Motor neuron (in vitro differentiated cells): ENCODE data around the gene ASB7. TPM values are rescaled to one million over a fixed set of nuclear protein-coding genes. Genes with fewer than 3 reads are reported as not detected.

Source experiments
- ATAC-seq, 8 experiments: fragments of 200-7000 bp; cut with Tn5 transposase; replicated peaks in 6 of 8; 2 replicates each; pipeline ENCODE4 v1.8.0; 2021; ENCODE audit warnings: mild to moderate bottlenecking in 8 of 8, moderate library complexity in 8 of 8
- H3K27ac ChIP-seq, 2 donors: fragments of 250-450 bp; sonication (Bioruptor Pico); 2 replicates each; pipeline ENCODE4 v1.9.0; 2021; ENCODE audit warnings: antibody characterized with exemption in 2 of 2, mild to moderate bottlenecking in 2 of 2, moderate library complexity in 1 of 2
- H3K4me1 ChIP-seq, 2 donors: fragments of 250-450 bp; sonication (Bioruptor Pico); replicated peaks in 1 of 2; 2 replicates each; pipeline ENCODE4 v1.6.1; 2021; ENCODE audit warnings: antibody characterized with exemption in 2 of 2, mild to moderate bottlenecking in 2 of 2, moderate library complexity in 1 of 2
- H3K4me3 ChIP-seq, 5 donors: fragments of 250-450 bp; sonication (Bioruptor Pico); 2 replicates each; pipeline ENCODE4 v1.9.0; 2021; ENCODE audit warnings: antibody characterized with exemption in 5 of 5, mild to moderate bottlenecking in 5 of 5, moderate library complexity in 4 of 5
- WGBS, 10 experiments: fragments of 450-650 bp; shearing (Covaris generic); methylation state at CpG; one replicate each; pipeline ENCODE4 v1.0.0; 2022; 5-methylcytosine and 5-hydroxymethylcytosine counted together
- in situ Hi-C, 9 experiments: fragments of 400-800 bp; cut with MboI; loops; one replicate each; pipeline ENCODE4 v1.15.0; 2021; ENCODE audit warnings: low sequenced_read_pairs in 9 of 9, low pct_unique_long_range_greater_than_20kb in 2 of 9; ENCODE audit not compliant: unreplicated experiment in 9 of 9
- total RNA-seq, 8 experiments: library from RNA; unstranded; fragments of 300-600 nt; gene quantifications; 2 replicates each; pipeline versions ENCODE4 v1.2.3 to v1.2.4, GENCODE V29; 2022

The ASB7 gene
- total RNA-seq, 8 experiments from 2014 or later, result 6.7 to 17.9 (median 10.6) TPM

DNA sequence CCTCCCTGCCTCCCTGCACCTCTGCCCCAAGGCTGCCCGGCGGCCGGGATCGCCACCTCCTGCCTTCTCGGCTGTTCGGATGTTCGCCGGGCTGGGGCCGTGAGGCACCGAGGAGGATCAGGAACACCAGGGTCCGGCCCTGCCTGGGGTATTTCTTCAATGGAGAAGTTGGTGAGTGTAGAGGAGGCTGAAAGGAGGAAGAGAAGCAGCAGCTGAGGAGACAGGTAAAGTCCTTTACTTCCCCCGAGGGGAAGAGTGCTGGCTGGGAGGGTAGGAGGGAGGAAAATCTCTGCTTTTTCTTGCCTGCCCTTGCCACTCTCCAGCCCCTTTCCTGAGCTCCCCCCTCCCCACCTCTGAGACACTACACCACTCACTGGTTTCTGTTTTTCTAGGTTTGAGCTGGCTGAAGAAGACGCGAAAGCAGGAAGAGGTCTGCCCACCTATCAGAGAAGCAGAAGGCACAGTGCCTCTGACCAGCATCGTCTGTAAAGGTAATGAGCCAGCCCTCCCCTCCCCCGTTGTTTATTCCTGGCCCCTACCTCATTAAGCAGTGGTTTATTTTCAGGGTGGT, 519 bp downstream of the ASB7 start:
- in situ Hi-C loops, result loop anchor here in 3 of 9 experiments (25.0 kb wide), 1 partner anchor 659 kb away; the partner anchor contains the start of gene CHSY1 (in 3 of the 3)
- Histone ChIP-seq H3K27ac (peak overlapping the region; percentile 6 to 62), H3K4me1 (peaks cover 2 to 4% of the 10 kb centered on the region in 2 donors), H3K4me3 (peak overlapping the region; percentile 64 to 78 (median 75))
- WGBS, 10 experiments, result 0% methylated on average over 1 to 2 of the region's 16 CpGs; no CpG with 5 or more reads in 8 of the 10 experiments
- ATAC-seq, result peak in 3 of 8 experiments; percentile 3 to 6 (median 5)

DNA sequence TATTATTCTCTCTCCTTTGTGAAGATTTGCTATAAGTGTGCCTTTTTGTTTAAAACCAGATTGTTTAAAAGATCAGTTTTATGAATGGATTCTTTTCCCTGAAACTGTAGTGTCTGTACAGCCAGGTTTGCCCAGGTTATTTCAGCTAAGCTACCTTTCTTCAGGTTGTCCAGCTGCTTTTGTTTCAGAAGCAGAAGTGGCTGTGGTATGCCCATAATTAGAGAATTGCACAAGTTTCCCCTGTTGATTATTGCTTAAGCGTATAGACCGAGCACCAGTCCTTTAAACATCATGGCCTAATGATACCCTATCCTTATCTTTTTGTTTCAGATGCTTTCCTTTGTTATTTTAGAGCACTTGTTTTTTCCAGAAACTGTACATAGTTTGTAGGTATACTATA, 10.2 kb downstream of the ASB7 start:
- in situ Hi-C loops, result loop anchor here in 3 of 9 experiments (25.0 kb wide), 1 partner anchor 650 kb away; the partner anchor contains the start of gene CHSY1 (in 3 of the 3)
- H3K27ac ChIP-seq, result no peak overlapping the region
- no peak for ATAC-seq
- H3K4me3 ChIP-seq, result no peak overlapping the region
- 86 to 100% (median 100%) methylated on average over 2 of the region's 2 CpGs; no CpG with 5 or more reads in 3 of the 10 experiments for WGBS, 10 experiments
- no peaks in the 10 kb centered on the region for H3K4me1 ChIP-seq

DNA sequence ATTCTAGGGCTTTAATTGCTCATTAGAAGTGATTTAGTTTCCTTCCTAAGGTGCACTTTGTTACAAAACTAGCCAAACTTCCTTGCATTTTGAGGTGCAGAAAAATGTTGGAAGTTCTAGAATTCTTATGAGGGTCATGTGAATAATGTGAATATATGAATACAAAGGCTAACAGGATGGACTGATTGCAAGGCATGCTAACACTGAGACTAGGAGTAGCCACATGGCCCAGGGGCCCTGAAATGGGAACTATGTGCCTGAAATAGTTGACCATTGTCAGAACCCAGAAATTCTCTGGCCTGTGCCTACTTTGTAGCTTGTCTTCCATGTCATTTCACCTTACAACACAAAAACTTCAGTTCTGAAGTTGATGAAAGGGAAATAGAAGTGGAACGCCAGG, 10.8 kb downstream of the ASB7 start:
- Histone ChIP-seq H3K4me1 (no peaks in the 10 kb centered on the region), H3K27ac (no peak overlapping the region), H3K4me3 (no peak overlapping the region)
- in situ Hi-C loops, result loop anchor here in 3 of 9 experiments (25.0 kb wide), 1 partner anchor 649 kb away; the partner anchor contains the start of gene CHSY1 (in 3 of the 3)
- ATAC-seq, result peak in 2 of 8 experiments; percentile 63 to 69
- WGBS, 10 experiments, result 80 to 100% (median 100%) methylated on average over 1 of the region's 1 CpG; no CpG with 5 or more reads in 1 of the 10 experiments

DNA sequence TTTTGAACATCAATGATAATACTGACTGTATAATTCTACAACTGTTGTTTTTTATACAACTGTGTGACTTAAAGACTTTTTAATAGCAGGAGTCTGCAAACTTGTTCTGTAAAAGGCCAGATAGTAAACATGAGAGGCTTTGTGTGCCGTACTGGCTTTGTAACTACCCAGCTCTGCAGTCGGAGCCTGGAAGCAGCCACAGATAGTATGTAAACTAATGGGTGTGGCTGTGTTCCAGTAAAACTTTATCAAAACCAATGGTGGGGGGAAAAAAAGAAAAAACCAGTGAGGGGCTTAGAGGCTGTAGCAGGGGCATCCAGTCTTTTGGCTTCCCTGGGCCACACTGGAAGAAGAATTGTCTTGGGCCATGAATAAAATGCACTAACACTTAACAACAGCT, 11.9 kb downstream of the ASB7 start:
- ATAC-seq, result peak in 1 of 8 experiments; percentile 57
- 32 to 100% (median 93%) methylated on average over 1 to 2 of the region's 2 CpGs; no CpG with 5 or more reads in 1 of the 10 experiments for WGBS, 10 experiments
- in situ Hi-C loops, result loop anchor here in 3 of 9 experiments (25.0 kb wide), 1 partner anchor 648 kb away; the partner anchor contains the start of gene CHSY1 (in 3 of the 3)
- no peak overlapping the region for H3K4me3 ChIP-seq
- H3K27ac ChIP-seq, result no peak overlapping the region
- H3K4me1 ChIP-seq, result no peaks in the 10 kb centered on the region

DNA sequence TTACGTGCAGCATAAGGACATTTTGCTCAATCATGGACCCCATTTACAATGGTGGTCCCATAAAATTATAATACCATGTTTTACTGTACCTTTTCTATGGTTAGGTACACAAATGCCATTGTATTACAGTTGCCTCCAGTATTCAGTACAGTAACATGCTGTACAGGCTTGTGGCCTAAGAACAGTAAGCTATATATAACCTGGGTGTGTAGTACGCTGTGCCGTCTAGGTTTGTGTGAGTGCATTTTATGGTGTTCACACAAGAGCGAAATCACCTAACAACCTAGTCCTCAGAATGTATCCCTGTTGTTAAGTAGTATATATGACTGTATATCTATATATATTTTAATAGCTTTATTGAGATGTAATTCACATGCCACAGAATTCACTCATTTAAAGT, 12.5 kb downstream of the ASB7 start:
- no peak overlapping the region for H3K4me3 ChIP-seq
- in situ Hi-C loops, result loop anchor here in 3 of 9 experiments (25.0 kb wide), 1 partner anchor 647 kb away; the partner anchor contains the start of gene CHSY1 (in 3 of the 3)
- no peaks in the 10 kb centered on the region for H3K4me1 ChIP-seq
- H3K27ac ChIP-seq, result no peak overlapping the region
- WGBS, 10 experiments, result 86 to 100% (median 97%) methylated on average over 1 to 4 of the region's 4 CpGs; no CpG with 5 or more reads in 1 of the 10 experiments
- ATAC-seq, result peak in 1 of 8 experiments; percentile 40

DNA sequence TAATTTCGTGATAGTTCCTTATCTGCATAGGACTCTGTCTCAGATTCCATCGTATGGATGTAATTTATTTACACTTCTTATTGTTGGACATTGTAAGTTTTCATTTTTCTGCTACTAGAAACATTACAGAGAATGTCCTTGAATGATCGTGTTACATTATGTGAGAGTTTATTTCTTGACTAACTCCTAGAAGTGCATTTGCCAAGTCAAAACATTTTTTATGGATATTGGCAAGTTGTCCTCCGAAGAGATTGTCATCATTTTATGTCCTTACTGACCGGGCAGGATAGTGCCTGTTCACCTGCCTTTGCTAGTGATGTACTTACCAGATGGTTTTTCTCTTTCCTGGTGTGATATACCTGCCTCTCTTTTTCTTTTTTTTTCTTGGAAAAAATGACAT, 13.4 kb downstream of the ASB7 start:
- in situ Hi-C loops, result loop anchor here in 3 of 9 experiments (25.0 kb wide), 1 partner anchor 646 kb away; the partner anchor contains the start of gene CHSY1 (in 3 of the 3)
- no peak for ATAC-seq
- 41 to 100% (median 73%) methylated on average over 1 to 5 of the region's 5 CpGs for WGBS, 10 experiments
- Histone ChIP-seq H3K27ac (no peak overlapping the region), H3K4me3 (no peak overlapping the region), H3K4me1 (no peaks in the 10 kb centered on the region)

DNA sequence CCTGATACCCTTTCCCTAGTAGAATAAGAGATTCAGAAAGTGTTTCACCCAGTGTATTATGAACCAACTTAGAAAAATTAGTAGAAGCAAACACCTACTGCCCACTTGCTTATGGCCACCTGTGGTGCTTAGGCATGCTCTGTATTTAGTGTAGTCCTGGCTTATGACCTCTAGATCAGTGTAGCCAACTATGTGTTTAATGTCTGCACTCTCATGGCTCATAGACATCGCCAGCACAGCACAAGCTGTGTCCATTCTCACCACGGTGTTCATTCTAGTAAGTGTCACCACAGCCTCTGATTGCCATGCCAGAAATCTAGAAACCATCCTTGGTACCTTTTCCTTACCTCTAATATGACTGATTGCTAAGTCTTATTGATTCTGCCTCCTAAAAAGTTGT, 14.3 kb downstream of the ASB7 start:
- no peak overlapping the region for H3K27ac ChIP-seq
- H3K4me1 ChIP-seq, result no peaks in the 10 kb centered on the region
- no peak for ATAC-seq
- WGBS, 10 experiments, result 81 to 100% (median 100%) methylated on average over 1 to 2 of the region's 2 CpGs; no CpG with 5 or more reads in 7 of the 10 experiments
- in situ Hi-C loops, result loop anchor here in 3 of 9 experiments (25.0 kb wide), 1 partner anchor 646 kb away; the partner anchor contains the start of gene CHSY1 (in 3 of the 3)
- no peak overlapping the region for H3K4me3 ChIP-seq

DNA sequence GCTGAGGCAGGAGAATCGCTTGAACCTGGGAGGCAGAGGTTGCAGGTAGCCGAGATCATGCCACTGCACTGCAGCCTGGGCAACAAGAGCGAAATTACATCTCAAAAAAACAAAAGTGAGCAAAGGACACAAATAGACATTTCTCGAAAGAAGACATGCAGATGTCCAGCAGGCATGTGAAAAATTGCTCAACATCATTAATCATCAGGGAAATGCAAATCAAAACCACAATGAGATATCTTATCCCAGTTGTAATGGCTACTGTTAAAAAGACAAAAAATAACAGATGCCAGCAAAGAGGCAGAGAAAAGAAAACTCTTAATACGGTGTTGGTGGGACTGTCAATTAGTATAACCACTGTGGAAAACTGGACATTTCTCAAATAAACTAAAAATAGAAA, 20.9 kb downstream of the ASB7 start:
- Histone ChIP-seq H3K27ac (no peak overlapping the region), H3K4me1 (no peaks in the 10 kb centered on the region), H3K4me3 (no peak overlapping the region)
- ATAC-seq, result peak in 2 of 8 experiments; percentile 90 to 91
- in situ Hi-C loops, result loop anchor here in 3 of 9 experiments (10.0 to 25.0 kb wide), 2 partner anchors 252 to 639 kb away; partner anchors contain the start of genes CHSY1 (in 3 of the 3) and ALDH1A3 (in 1 of the 3)
- 41 to 100% (median 87%) methylated on average over 1 to 5 of the region's 5 CpGs for WGBS, 10 experiments

DNA sequence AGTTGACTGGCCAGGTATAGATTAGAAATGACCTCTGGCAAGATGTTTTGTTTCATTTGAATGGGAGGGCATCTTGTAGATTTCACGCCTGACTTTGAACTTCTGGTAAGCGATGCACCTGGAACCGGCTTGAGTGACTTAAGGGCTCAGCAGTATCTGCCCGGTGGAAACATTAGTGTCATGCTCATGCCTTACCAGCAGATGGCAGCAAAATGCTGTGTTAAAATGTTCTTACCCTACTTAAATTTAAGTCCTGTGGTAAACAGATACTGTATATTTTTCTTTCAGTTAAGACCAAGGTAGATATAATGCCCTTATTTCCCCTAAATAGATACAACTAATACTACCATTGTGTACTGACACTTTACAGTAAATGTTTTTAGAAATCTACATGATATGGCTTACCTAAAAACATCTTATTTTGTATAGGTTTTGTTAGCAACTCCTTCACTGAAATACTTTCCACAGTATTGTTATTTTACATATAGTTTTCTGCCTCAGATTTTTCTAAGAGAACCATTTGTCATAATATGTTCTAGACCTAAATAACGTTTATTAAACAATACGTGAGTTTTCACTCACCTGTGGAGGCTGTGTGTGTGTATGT, 25.5 kb downstream of the ASB7 start:
- peak; percentile 59 to 83 (median 68) for ATAC-seq
- 6 to 71% (median 22%) methylated on average over 1 to 6 of the region's 6 CpGs for WGBS, 10 experiments
- no peak overlapping the region for H3K4me3 ChIP-seq
- in situ Hi-C loops, result loop anchor here in 5 of 9 experiments (10.0 to 25.0 kb wide), 4 partner anchors 247 to 634 kb away; partner anchors contain the start of genes ALDH1A3 (in 2 of the 5) and CHSY1 (in 2 of the 5)
- no peak overlapping the region for H3K27ac ChIP-seq
- H3K4me1 ChIP-seq, result no peaks in the 10 kb centered on the region

DNA sequence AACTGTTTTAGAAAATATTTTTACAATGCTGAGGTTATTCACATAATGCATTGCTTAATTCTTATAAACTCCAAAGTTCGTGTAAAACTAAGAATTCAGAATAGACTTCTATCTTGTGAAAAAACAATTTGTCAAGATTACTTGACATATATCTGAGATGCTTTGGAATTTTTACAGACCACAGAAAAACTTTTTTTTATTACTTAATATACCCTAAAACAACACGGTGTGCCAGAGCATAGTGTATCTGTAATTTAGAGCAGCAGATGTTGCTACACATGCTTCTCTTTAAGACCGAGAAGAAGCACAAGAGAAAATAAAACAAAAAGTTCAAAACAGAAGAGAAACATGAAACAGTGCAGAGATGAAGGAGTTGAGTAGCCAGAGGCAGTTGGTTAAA, 26.4 kb downstream of the ASB7 start:
- ATAC-seq, result no peak
- no peak overlapping the region for H3K27ac ChIP-seq
- in situ Hi-C loops, result loop anchor here in 5 of 9 experiments (10.0 to 25.0 kb wide), 4 partner anchors 246 to 634 kb away; partner anchors contain the start of genes ALDH1A3 (in 2 of the 5) and CHSY1 (in 2 of the 5)
- H3K4me1 ChIP-seq, result no peaks in the 10 kb centered on the region
- H3K4me3 ChIP-seq, result no peak overlapping the region
- WGBS, 10 experiments, result 11 to 100% (median 83%) methylated on average over 1 to 3 of the region's 3 CpGs; no CpG with 5 or more reads in 1 of the 10 experiments

DNA sequence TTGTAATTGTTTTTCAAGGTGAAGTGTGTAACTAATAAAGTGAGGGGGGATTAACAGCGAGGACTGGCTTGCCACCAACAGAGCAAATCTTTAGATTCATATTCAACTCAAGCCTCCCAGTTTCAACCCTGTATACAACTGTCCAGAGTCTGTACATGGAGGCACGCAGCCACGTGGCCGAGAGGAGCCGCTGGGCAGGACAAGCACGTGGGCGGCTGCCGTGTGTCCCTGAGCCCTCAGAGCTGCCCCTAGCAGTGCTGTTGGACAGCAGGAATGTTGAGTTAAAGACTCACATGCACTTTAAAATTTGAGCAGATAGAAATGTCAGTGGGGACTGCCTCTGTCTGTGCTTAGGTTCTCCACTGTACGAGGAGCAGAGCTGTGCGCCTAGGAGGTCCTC, 29.4 kb downstream of the ASB7 start:
- WGBS, 10 experiments, result 83 to 100% (median 89%) methylated on average over 1 to 9 of the region's 10 CpGs; no CpG with 5 or more reads in 1 of the 10 experiments
- in situ Hi-C loops, result loop anchor here in 5 of 9 experiments (25.0 kb wide), 3 partner anchors 255 to 630 kb away; partner anchors contain the start of genes CHSY1 (in 2 of the 5) and ALDH1A3 (in 1 of the 5)
- no peak for ATAC-seq
- Histone ChIP-seq H3K27ac (no peak overlapping the region), H3K4me1 (no peaks in the 10 kb centered on the region), H3K4me3 (no peak overlapping the region)

DNA sequence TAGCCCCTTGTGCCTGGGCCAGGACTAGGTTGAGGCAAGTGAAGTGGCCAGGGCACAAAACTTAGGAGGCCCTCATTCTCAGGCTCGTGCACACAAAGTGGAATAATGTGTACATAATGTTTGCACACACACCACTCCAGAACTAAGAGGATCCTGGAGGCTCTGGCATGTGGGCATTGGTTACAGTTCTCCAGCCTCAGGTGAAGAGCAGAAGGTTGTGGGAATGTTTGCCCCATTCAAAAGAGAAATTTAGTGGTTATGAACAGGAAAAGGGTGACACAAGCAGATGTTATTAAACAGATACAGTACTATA, 31.3 kb downstream of the ASB7 start:
- H3K4me3 ChIP-seq, result no peak overlapping the region
- ATAC-seq, result no peak
- no peak overlapping the region for H3K27ac ChIP-seq
- H3K4me1 ChIP-seq, result no peaks in the 10 kb centered on the region
- 56 to 100% (median 79%) methylated on average over 1 of the region's 1 CpG; no CpG with 5 or more reads in 6 of the 10 experiments for WGBS, 10 experiments
- in situ Hi-C loops, result loop anchor here in 5 of 9 experiments (25.0 kb wide), 3 partner anchors 254 to 629 kb away; partner anchors contain the start of genes CHSY1 (in 2 of the 5) and ALDH1A3 (in 1 of the 5)
